ENCODE measurements around the gene RSPH4A. TPM values are rescaled to one million over a fixed set of nuclear protein-coding genes. Genes with fewer than 3 reads are reported as not detected.

The RSPH4A gene
- total RNA-seq, 1 experiment from 2014 or later, result 0.20 TPM

- no peaks in the 10 kb centered on the region for H3K9me3 ChIP-seq
- DNase-seq, result no peak
- no peaks in the 10 kb centered on the region; the same call in 1 of the 2 replicates for H3K36me3 ChIP-seq
Observed at GRCh38 chr6:116672306-116672705, 56.0 kb downstream of the RSPH4A start.

GRCh38 chr6:116676021-116676420 lies 59.7 kb downstream of the RSPH4A start:
- no peaks in the 10 kb centered on the region for H3K36me3 ChIP-seq
- H3K27me3 ChIP-seq, result no peaks in the 10 kb centered on the region
- H3K4me3 ChIP-seq, result no peak overlapping the region
- H3K9me3 ChIP-seq, result no peaks in the 10 kb centered on the region
- no peak for DNase-seq

More at GRCh38 chr6:116672306-116672705, 56.0 kb downstream of the RSPH4A start:
- Histone ChIP-seq H3K4me3 (no peak overlapping the region), H3K27me3 (no peaks in the 10 kb centered on the region)

- Histone ChIP-seq H3K4me3 (peak within 1 kb of the TSS; percentile 87), H3K9me3 (no peaks in the 10 kb centered on the region), H3K27me3 (no peaks in the 10 kb centered on the region), H3K36me3 (no peaks in the 10 kb centered on the region; the same call in 1 of the 2 replicates)
- peak; percentile 92 for DNase-seq
Observed at GRCh38 chr6:116680880-116681672, 64.8 kb downstream of the RSPH4A start, which contains the start of gene KPNA5. KPNA5 (plus strand) TSS chr6:116681211; CDS start chr6:116681335, 124 bp downstream.

GRCh38 chr6:116682334-116682712 lies 66.0 kb downstream of the RSPH4A start:
- Histone ChIP-seq H3K27me3 (no peaks in the 10 kb centered on the region), H3K9me3 (no peaks in the 10 kb centered on the region), H3K36me3 (no peaks in the 10 kb centered on the region; the same call in 1 of the 2 replicates), H3K4me3 (peak overlapping the region; percentile 87)
- peak; percentile 23 for DNase-seq

Other genes starting within 250 kb of the RSPH4A start
- gene DSE, start 245.5 kb upstream of the RSPH4A start, total RNA-seq (2014; rRNA removed; shearing (Covaris generic); ENCODE audit: low replicate concordance), result 5.4 and 6.4 TPM in 2 replicates
- 0.16 and 1.7 TPM in 2 replicates for gene CALHM6, start 155.1 kb upstream of the RSPH4A start, total RNA-seq (2014; rRNA removed; shearing (Covaris generic); ENCODE audit: low replicate concordance)
- 0.49 and 0.81 TPM in 2 replicates for gene CALHM5, start 104.8 kb upstream of the RSPH4A start, total RNA-seq (2014; rRNA removed; shearing (Covaris generic); ENCODE audit: low replicate concordance)
- not detected in 2 replicates for gene TRAPPC3L, start 70.8 kb upstream of the RSPH4A start, total RNA-seq (2014; rRNA removed; shearing (Covaris generic); ENCODE audit: low replicate concordance)
- gene CALHM4, start 62.7 kb upstream of the RSPH4A start, total RNA-seq (2014; rRNA removed; shearing (Covaris generic); ENCODE audit: low replicate concordance), result not detected in 2 replicates
- gene RWDD1, start 45.0 kb upstream of the RSPH4A start, total RNA-seq (2014; rRNA removed; shearing (Covaris generic); ENCODE audit: low replicate concordance), result 45.3 and 131 TPM in 2 replicates
- gene ZUP1, start 52.3 kb downstream of the RSPH4A start, total RNA-seq (2014; rRNA removed; shearing (Covaris generic); ENCODE audit: low replicate concordance), result 9.6 and 15.7 TPM in 2 replicates
- gene KPNA5, start 64.7 kb downstream of the RSPH4A start, total RNA-seq (2014; rRNA removed; shearing (Covaris generic); ENCODE audit: low replicate concordance), result 2.8 and 9.5 TPM in 2 replicates
- 0.26 TPM in 1 of 2 replicates, not detected in the other for gene FAM162B, start 149.2 kb downstream of the RSPH4A start, total RNA-seq (2014; rRNA removed; shearing (Covaris generic); ENCODE audit: low replicate concordance)
- gene GPRC6A, start 212.6 kb downstream of the RSPH4A start, total RNA-seq (2014; rRNA removed; shearing (Covaris generic); ENCODE audit: low replicate concordance), result not detected in 2 replicates

All from MG63 (cell line).